ENCODE data around the gene STXBP5L. TPM values are rescaled to one million over a fixed set of nuclear protein-coding genes. Genes with fewer than 3 reads are reported as not detected.

STXBP5L gene
- total RNA-seq, 1 donor from 2014 or later: 2.1 TPM

- TF ChIP-seq EZH2 (IDR thresholded peaks at IDR 0.05; ENCODE audit: insufficient read depth, low read length): no peak
- TF ChIP-seq CTCF (IDR thresholded peaks at IDR 0.05; ENCODE audit: insufficient read depth, low read depth, low read length): no peak
- FAIRE-seq: no peak
Observed at GRCh38 chr3:120931593-120931992, 23.6 kb downstream of the STXBP5L start.

GRCh38 chr3:120956143-120956542 lies 48.1 kb downstream of the STXBP5L start:
- FAIRE-seq (no peak), DNase-seq (ENCODE audit: low read depth) (no peak)
- TF ChIP-seq CTCF (IDR thresholded peaks at IDR 0.05; ENCODE audit: insufficient read depth, low read depth, low read length) (no peak), EZH2 (IDR thresholded peaks at IDR 0.05; ENCODE audit: insufficient read depth, low read length) (no peak)
- Mint-ChIP-seq H3K27me3 (ENCODE audit: low read depth, unreplicated experiment) (no peaks in the 10 kb centered on the region), H3K4me1 (ENCODE audit: low read depth, unreplicated experiment) (no peaks in the 10 kb centered on the region), H3K4me3 (ENCODE audit: unreplicated experiment) (no peak overlapping the region), H3K36me3 (ENCODE audit: low read depth, unreplicated experiment) (no peaks in the 10 kb centered on the region), H3K9me3 (ENCODE audit: unreplicated experiment) (no peaks in the 10 kb centered on the region), H3K27ac (ENCODE audit: unreplicated experiment) (no peak overlapping the region)
- Histone ChIP-seq H3K36me3 (ENCODE audit: insufficient read depth, low read length) (no peaks in the 10 kb centered on the region), H3K4me2 (ENCODE audit: low read length) (no peak overlapping the region), H3K4me1 (ENCODE audit: insufficient read depth, low read length) (no peaks in the 10 kb centered on the region), H3K4me3 (ENCODE audit: insufficient read depth, low read depth, low read length) (no peak overlapping the region), H2AFZ (ENCODE audit: low read depth, low read length) (no peak overlapping the region), H3K9me3 (ENCODE audit: insufficient read depth, low read depth, low read length) (no peaks in the 10 kb centered on the region), H3K27me3 (ENCODE audit: insufficient read depth, low read length) (no peaks in the 10 kb centered on the region), H3K27ac (ENCODE audit: low read depth, low read length) (no peak overlapping the region), H3K79me2 (ENCODE audit: insufficient read depth, low read length) (no peaks in the 10 kb centered on the region), H4K20me1 (ENCODE audit: insufficient read depth, low read length) (no peaks in the 10 kb centered on the region), H3K9ac (ENCODE audit: low read length) (no peak overlapping the region)

More at GRCh38 chr3:120931593-120931992, 23.6 kb downstream of the STXBP5L start:
- no peaks in the 10 kb centered on the region for H3K36me3 ChIP-seq (ENCODE audit: insufficient read depth, low read length)
- Mint-ChIP-seq H3K27me3 (ENCODE audit: low read depth, unreplicated experiment) (no peaks in the 10 kb centered on the region), H3K27ac (ENCODE audit: unreplicated experiment) (no peak overlapping the region), H3K4me1 (ENCODE audit: low read depth, unreplicated experiment) (peaks cover 8% of the 10 kb centered on the region), H3K4me3 (ENCODE audit: unreplicated experiment) (no peak overlapping the region), H3K36me3 (ENCODE audit: low read depth, unreplicated experiment) (no peaks in the 10 kb centered on the region), H3K9me3 (ENCODE audit: unreplicated experiment) (peaks cover 8% of the 10 kb centered on the region)
- H3K9me3 ChIP-seq (ENCODE audit: insufficient read depth, low read depth, low read length): no peaks in the 10 kb centered on the region
- no peak overlapping the region for H3K9ac ChIP-seq (ENCODE audit: low read length)
- no peak for DNase-seq (ENCODE audit: low read depth)
- H3K4me3 ChIP-seq (ENCODE audit: insufficient read depth, low read depth, low read length): no peak overlapping the region
- no peaks in the 10 kb centered on the region for H4K20me1 ChIP-seq (ENCODE audit: insufficient read depth, low read length)
- no peaks in the 10 kb centered on the region for H3K4me1 ChIP-seq (ENCODE audit: insufficient read depth, low read length)
- H3K27ac ChIP-seq (ENCODE audit: low read depth, low read length): no peak overlapping the region
- no peak overlapping the region for H3K4me2 ChIP-seq (ENCODE audit: low read length)
- H3K27me3 ChIP-seq (ENCODE audit: insufficient read depth, low read length): no peaks in the 10 kb centered on the region
- no peaks in the 10 kb centered on the region for H3K79me2 ChIP-seq (ENCODE audit: insufficient read depth, low read length)
- no peak overlapping the region for H2AFZ ChIP-seq (ENCODE audit: low read depth, low read length)

GRCh38 chr3:120982608-120983320 lies 74.8 kb downstream of the STXBP5L start:
- no peak overlapping the region for H3K4me2 ChIP-seq (ENCODE audit: low read length)
- H3K27ac ChIP-seq (ENCODE audit: low read depth, low read length): no peak overlapping the region
- Mint-ChIP-seq H3K27ac (ENCODE audit: unreplicated experiment) (no peak overlapping the region), H3K36me3 (ENCODE audit: low read depth, unreplicated experiment) (no peaks in the 10 kb centered on the region), H3K4me3 (ENCODE audit: unreplicated experiment) (no peak overlapping the region), H3K4me1 (ENCODE audit: low read depth, unreplicated experiment) (peaks cover 3% of the 10 kb centered on the region), H3K27me3 (ENCODE audit: low read depth, unreplicated experiment) (no peaks in the 10 kb centered on the region), H3K9me3 (ENCODE audit: unreplicated experiment) (peaks cover 14% of the 10 kb centered on the region)
- no peak overlapping the region for H3K9ac ChIP-seq (ENCODE audit: low read length)
- no peak for TF ChIP-seq EZH2 (IDR thresholded peaks at IDR 0.05; ENCODE audit: insufficient read depth, low read length)
- no peaks in the 10 kb centered on the region for H3K4me1 ChIP-seq (ENCODE audit: insufficient read depth, low read length)
- H3K36me3 ChIP-seq (ENCODE audit: insufficient read depth, low read length): no peaks in the 10 kb centered on the region
- H3K27me3 ChIP-seq (ENCODE audit: insufficient read depth, low read length): no peaks in the 10 kb centered on the region
- no peaks in the 10 kb centered on the region for H4K20me1 ChIP-seq (ENCODE audit: insufficient read depth, low read length)
- FAIRE-seq (no peak), DNase-seq (ENCODE audit: low read depth) (no peak)
- H3K9me3 ChIP-seq (ENCODE audit: insufficient read depth, low read depth, low read length): no peaks in the 10 kb centered on the region
- H3K79me2 ChIP-seq (ENCODE audit: insufficient read depth, low read length): no peaks in the 10 kb centered on the region
- H3K4me3 ChIP-seq (ENCODE audit: insufficient read depth, low read depth, low read length): no peak overlapping the region
- no peak overlapping the region for H2AFZ ChIP-seq (ENCODE audit: low read depth, low read length)

All from astrocyte (in vitro differentiated cells and primary cell).